Natural killer cell (primary cell): Measurements from ENCODE around the gene MRPS18A. TPM values are rescaled to one million over a fixed set of nuclear protein-coding genes. Genes with fewer than 3 reads are reported as not detected.
"Not testable (repeated sequence)": the region's sequence is repeated elsewhere in the genome, so short reads cannot be mapped to it uniquely, and the experiment has no call there.

Source experiments
- ATAC-seq, 3 donors: fragments of 150-1000 bp in 2 of 3; fragments of 200-7000 bp in 1 of 3; cut with Tn5 transposase; 1 replicate in 1 of 3; 2 replicates in 2 of 3; pipeline ENCODE4 v1.10.0; 2021; ENCODE audit warnings: mild to moderate bottlenecking in 2 of 3, moderate library complexity in 2 of 3
- DNase-seq, 2 donors: peaks; one replicate each; pipeline versions ENCODE4 v3.0.0 to v3.0.0-alpha.2; 2013 to 2021; ENCODE audit warnings: mixed read lengths in 1 of 2
- H3K27ac ChIP-seq: one replicate; pipeline ENCODE4 v1.5.1; 2013; ENCODE audit warnings: mild to moderate bottlenecking, low read length
- H3K27me3 ChIP-seq: one replicate; pipeline ENCODE4 v1.6.1; 2013; ENCODE audit warnings: low read length; ENCODE audit not compliant: control insufficient read depth, insufficient read depth
- H3K36me3 ChIP-seq: one replicate; pipeline ENCODE4 v1.6.1; 2013; ENCODE audit warnings: low read length; ENCODE audit not compliant: control insufficient read depth, insufficient read depth
- H3K4me1 ChIP-seq: one replicate; pipeline ENCODE4 v1.6.1; 2013; ENCODE audit warnings: low read length; ENCODE audit not compliant: control insufficient read depth, insufficient read depth
- H3K4me3 ChIP-seq: one replicate; pipeline ENCODE4 v1.5.1; 2013; ENCODE audit warnings: low read length
- H3K9me3 ChIP-seq: one replicate; pipeline ENCODE4 v1.6.1; 2013; ENCODE audit warnings: low read length; ENCODE audit not compliant: control insufficient read depth, insufficient read depth
- H3K27ac Mint-ChIP-seq, 2 donors: one replicate each; pipeline ENCODE4 v1.8.0; 2022; ENCODE audit warnings: mild to moderate bottlenecking in 2 of 2, mixed read lengths in 2 of 2, moderate library complexity in 1 of 2
- H3K27me3 Mint-ChIP-seq, 2 donors: one replicate each; pipeline ENCODE4 v1.8.0; 2022; ENCODE audit warnings: low read depth in 2 of 2, mixed read lengths in 2 of 2
- H3K36me3 Mint-ChIP-seq: one replicate; pipeline ENCODE4 v1.8.0; 2022; ENCODE audit warnings: mixed read lengths
- H3K4me1 Mint-ChIP-seq, 2 donors: one replicate each; pipeline ENCODE4 v1.8.0; 2022; ENCODE audit warnings: mixed read lengths in 2 of 2
- H3K4me3 Mint-ChIP-seq: one replicate; pipeline ENCODE4 v1.8.0; 2022; ENCODE audit warnings: mild to moderate bottlenecking, moderate library complexity, mixed read lengths
- H3K9me3 Mint-ChIP-seq, 2 donors: one replicate each; pipeline ENCODE4 v1.8.0; 2022; ENCODE audit warnings: mixed read lengths in 2 of 2
- CTCF ChIP-seq: fragments of 200-600 bp; IDR thresholded peaks from one replicate; pipeline ENCODE4 v1.8.0; 2022; ENCODE audit warnings: antibody characterized with exemption
- WGBS: methylation state at CpG from one replicate; pipeline ENCODE4 v1.1.7; 2013; ENCODE audit warnings: missing lambda C conversion rate; ENCODE audit not compliant: insufficient coverage; 5-methylcytosine and 5-hydroxymethylcytosine counted together
- intact Hi-C: fragments of 100-400 bp; cut with micrococcal nuclease; formaldehyde crosslinking; loops from one replicate; pipeline ENCODE4 v1.14.2; 2022
- total RNA-seq, 4 donors: library from RNA; stranded (reverse); fragments of 120-200 nt in 1 of 4; gene quantifications; one replicate each; pipeline versions ENCODE4 v1.2.3 to v1.2.4, GENCODE V29; 2013 to 2022

The MRPS18A gene
- total RNA-seq, 3 donors from 2014 or later (not counting 1 experiment from before 2014, with no cell fraction given) = 29.0 to 39.8 (median 33.1) TPM

DNA sequence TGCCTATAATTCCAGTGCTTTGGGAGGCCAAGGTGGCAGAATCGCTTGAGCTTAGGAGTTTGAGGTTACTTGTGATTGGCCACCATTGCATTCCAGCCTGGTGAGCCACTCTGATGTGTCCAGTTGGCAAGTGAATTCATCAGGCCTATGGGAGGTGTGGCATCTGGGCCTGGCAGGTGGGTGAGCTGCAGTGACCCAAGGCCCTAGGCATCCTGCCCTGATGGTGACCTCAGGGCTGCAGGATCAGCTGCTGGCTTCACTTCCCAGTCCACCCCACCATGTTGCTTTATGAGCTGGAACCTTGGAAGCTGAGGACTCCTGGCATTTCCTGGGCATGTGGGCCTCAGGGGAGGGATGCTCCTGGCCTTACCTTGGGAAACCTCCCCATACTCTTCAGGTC is 22.2 kb downstream of the MRPS18A start:
- Histone ChIP-seq H3K4me3 (no peak overlapping the region), H3K27ac (no peak overlapping the region), H3K4me1 (peaks cover 17% of the 10 kb centered on the region), H3K9me3 (no peaks in the 10 kb centered on the region), H3K27me3 (no peaks in the 10 kb centered on the region), H3K36me3 (no peaks in the 10 kb centered on the region)
- Mint-ChIP-seq H3K27ac (no peak overlapping the region), H3K4me1 (peaks cover 6 to 18% of the 10 kb centered on the region in 2 donors), H3K4me3 (no peak overlapping the region), H3K36me3 (no peaks in the 10 kb centered on the region), H3K27me3 (no peaks in the 10 kb centered on the region), H3K9me3 (no peaks in the 10 kb centered on the region)
- DNase-seq = no peak
- ATAC-seq = no peak
- no peak for TF ChIP-seq CTCF
- 73% methylated on average over 1 of the region's 1 CpG for WGBS
- intact Hi-C loops = loop anchor here (5.0 kb wide), 1 partner anchor 107 kb away; the partner anchor contains the start of gene VEGFA

DNA sequence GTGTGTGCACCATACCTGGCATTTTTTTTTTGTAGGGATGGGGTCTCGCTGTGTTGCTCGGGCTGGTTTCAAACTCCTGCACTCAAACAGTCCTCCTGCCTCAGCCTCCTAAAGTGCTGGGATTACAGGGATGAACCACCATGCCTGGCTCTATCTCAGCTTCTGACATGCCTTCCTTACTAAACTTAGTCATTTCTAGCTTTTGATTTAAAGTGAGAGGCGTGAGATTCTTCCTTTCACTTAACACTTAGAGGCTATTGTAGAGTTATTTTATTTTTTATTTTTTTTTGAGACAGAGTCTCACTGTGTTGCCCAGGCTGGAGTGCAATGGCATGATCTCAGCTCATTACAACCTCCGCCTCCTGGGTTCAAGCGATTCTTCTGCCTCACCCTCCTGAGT is 24.6 kb downstream of the MRPS18A start:
- H3K4me3 ChIP-seq, H3K9me3 ChIP-seq, H3K27ac Mint-ChIP-seq, H3K36me3 Mint-ChIP-seq, intact Hi-C loops, ATAC-seq, DNase-seq, H3K36me3 ChIP-seq, H3K27ac ChIP-seq, H3K27me3 Mint-ChIP-seq, H3K9me3 Mint-ChIP-seq, H3K4me3 Mint-ChIP-seq, H3K27me3 ChIP-seq: not testable (repeated sequence)
- WGBS = 100% methylated on average over 4 of the region's 5 CpGs
- H3K4me1 Mint-ChIP-seq = peaks cover 5 to 15% of the 10 kb centered on the region in 2 donors
- peaks cover 11% of the 10 kb centered on the region for H3K4me1 ChIP-seq

DNA sequence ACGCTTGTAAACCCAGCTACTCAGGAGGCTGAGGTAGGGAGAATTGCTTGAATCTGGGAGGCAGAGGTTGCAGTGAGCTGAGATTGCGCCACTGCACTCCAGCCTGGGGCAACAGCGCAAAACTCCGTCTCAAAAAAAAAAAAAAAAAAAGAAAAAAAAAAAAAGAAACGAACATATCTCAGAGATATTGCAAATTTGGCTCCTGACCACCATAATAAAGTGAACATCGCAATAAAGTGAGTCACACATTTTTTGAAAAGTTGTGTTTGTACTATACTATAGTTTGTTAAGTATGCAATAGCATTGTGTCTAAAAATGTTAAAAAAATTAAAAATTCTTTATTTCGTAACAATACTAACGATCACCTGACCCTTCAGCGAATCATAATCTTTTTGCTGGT is 29.4 kb downstream of the MRPS18A start:
- Mint-ChIP-seq H3K36me3 (no peaks in the 10 kb centered on the region), H3K4me1 (peaks cover 0 to 4% of the 10 kb centered on the region in 2 donors), H3K9me3 (no peaks in the 10 kb centered on the region), H3K27me3 (peaks cover 0 to 3% of the 10 kb centered on the region in 2 donors), H3K27ac (no peak overlapping the region), H3K4me3 (no peak overlapping the region)
- ATAC-seq (no peak), DNase-seq (no peak)
- Histone ChIP-seq H3K27ac (no peak overlapping the region), H3K36me3 (no peaks in the 10 kb centered on the region), H3K9me3 (no peaks in the 10 kb centered on the region), H3K27me3 (no peaks in the 10 kb centered on the region), H3K4me1 (no peaks in the 10 kb centered on the region), H3K4me3 (no peak overlapping the region)
- no peak for TF ChIP-seq CTCF
- intact Hi-C loops = no loop called here
- 95% methylated on average over 7 of the region's 9 CpGs for WGBS

GRCh38 chr6:43657221-43657802 is 30.3 kb downstream of the MRPS18A start:
- no peak for TF ChIP-seq CTCF
- no peak for DNase-seq
- Mint-ChIP-seq H3K9me3 (no peaks in the 10 kb centered on the region), H3K27me3 (peaks cover 0 to 3% of the 10 kb centered on the region in 2 donors), H3K36me3 (no peaks in the 10 kb centered on the region), H3K27ac (no peak overlapping the region), H3K4me3 (no peak overlapping the region), H3K4me1 (peaks cover 0 to 4% of the 10 kb centered on the region in 2 donors)
- Histone ChIP-seq H3K9me3 (no peaks in the 10 kb centered on the region), H3K36me3 (no peaks in the 10 kb centered on the region), H3K27ac (no peak overlapping the region), H3K4me1 (no peaks in the 10 kb centered on the region), H3K27me3 (no peaks in the 10 kb centered on the region), H3K4me3 (no peak overlapping the region)
- intact Hi-C loops = no loop called here
- ATAC-seq = no peak
- 79% methylated on average over 3 of the region's 3 CpGs for WGBS

GRCh38 chr6:43652822-43653221 is 34.8 kb downstream of the MRPS18A start:
- H3K27ac Mint-ChIP-seq, H3K36me3 Mint-ChIP-seq, H3K9me3 ChIP-seq, H3K4me1 ChIP-seq, H3K4me3 ChIP-seq, H3K36me3 ChIP-seq, intact Hi-C loops, H3K27me3 Mint-ChIP-seq, H3K27me3 ChIP-seq, H3K4me3 Mint-ChIP-seq, H3K27ac ChIP-seq, H3K9me3 Mint-ChIP-seq, DNase-seq, H3K4me1 Mint-ChIP-seq, ATAC-seq: not testable (repeated sequence)
- 95% methylated on average over 2 of the region's 2 CpGs for WGBS
